ENCODE measurements around the gene C4BPA. TPM values are rescaled to one million over a fixed set of nuclear protein-coding genes. Genes with fewer than 3 reads are reported as not detected.
A peak's percentile ranks its signal among the peaks of the same experiment; 100 is the strongest.

The C4BPA gene
- total and polyA plus RNA-seq, 4 donors: 49.5 to 1,527 (median 1,194) TPM

GRCh38 chr1:207124389-207124788, 20.4 kb downstream of the C4BPA start:
- H3K4me3 ChIP-seq (ENCODE audit: low read depth in 1 of 3, low read length in 3 of 3): no peak overlapping the region
- H3K36me3 ChIP-seq (ENCODE audit: control insufficient read depth in 4 of 4, insufficient read depth in 3 of 4, low read depth in 1 of 4, low read length in 3 of 4): peaks cover 8 to 64% (median 51%) of the 10 kb centered on the region in 4 donors
- no peaks in the 10 kb centered on the region for H3K9me3 ChIP-seq (ENCODE audit: control insufficient read depth in 4 of 4, low read length in 3 of 4)
- H3K9ac ChIP-seq (ENCODE audit: low read depth in 1 of 2, low read length in 2 of 2): no peak overlapping the region
- H3K27ac ChIP-seq (ENCODE audit: low read depth in 1 of 2, low read length in 2 of 2): no peak overlapping the region
- TF ChIP-seq FOXA1 (IDR thresholded peaks at IDR 0.05) (no peak), CTCF (IDR thresholded peaks at IDR 0.05; ENCODE audit: low read depth, low read length, missing input control) (no peak), YY1 (IDR thresholded peaks at IDR 0.05) (no peak), EGR1 (IDR thresholded peaks at IDR 0.05; ENCODE audit: low read depth in 2 of 2) (no peak), MAX (IDR thresholded peaks at IDR 0.05) (no peak), NR2F2 (IDR thresholded peaks at IDR 0.05) (no peak), ZBTB33 (IDR thresholded peaks at IDR 0.05) (no peak), FOXA2 (IDR thresholded peaks at IDR 0.05) (no peak), HNF4G (IDR thresholded peaks at IDR 0.05) (no peak), GABPA (IDR thresholded peaks at IDR 0.05 in 1 of 2, conservative IDR thresholded peaks at IDR 0.05 in 1 of 2) (no peak), REST (IDR thresholded peaks at IDR 0.05) (no peak), JUND (IDR thresholded peaks at IDR 0.05) (no peak), RXRA (IDR thresholded peaks at IDR 0.05) (no peak), TAF1 (conservative IDR thresholded peaks at IDR 0.05) (no peak), SP1 (IDR thresholded peaks at IDR 0.05) (no peak)
- no peak for DNase-seq (ENCODE audit: low spot score)
- 87% methylated on average over 3 of the region's 3 CpGs for WGBS
- H3K27me3 ChIP-seq (ENCODE audit: control insufficient read depth in 4 of 4, insufficient read depth in 4 of 4, low read length in 3 of 4): no peaks in the 10 kb centered on the region
- peaks cover 6 to 17% (median 13%) of the 10 kb centered on the region in 4 donors for H3K4me1 ChIP-seq (ENCODE audit: control insufficient read depth in 4 of 4, insufficient read depth in 4 of 4, low read length in 3 of 4)

- peak overlapping the region; percentile 60 to 86 for H3K27ac ChIP-seq (ENCODE audit: low read depth in 1 of 2, low read length in 2 of 2)
- no peak for DNase-seq (ENCODE audit: low spot score)
- no peaks in the 10 kb centered on the region for H3K9me3 ChIP-seq (ENCODE audit: control insufficient read depth in 4 of 4, low read length in 3 of 4)
- TF ChIP-seq NR2F2 (IDR thresholded peaks at IDR 0.05) (no peak), RAD21 (IDR thresholded peaks at IDR 0.05) (no peak), RXRA (IDR thresholded peaks at IDR 0.05) (peak; percentile 54 to 65), MAX (IDR thresholded peaks at IDR 0.05) (peak; percentile 68), FOXA2 (IDR thresholded peaks at IDR 0.05) (peak; percentile 93), FOXA1 (IDR thresholded peaks at IDR 0.05) (peak; percentile 87), HNF4A (conservative IDR thresholded peaks at IDR 0.05) (peak; percentile 56 to 65), CTCF (IDR thresholded peaks at IDR 0.05; ENCODE audit: low read depth, low read length, missing input control) (no peak), YY1 (IDR thresholded peaks at IDR 0.05) (peak; percentile 40), SP1 (IDR thresholded peaks at IDR 0.05) (peak; percentile 41), ATF3 (IDR thresholded peaks at IDR 0.05) (peak; percentile 63), ZBTB33 (IDR thresholded peaks at IDR 0.05) (peak; percentile 54), EGR1 (IDR thresholded peaks at IDR 0.05; ENCODE audit: low read depth in 2 of 2) (peak in 1 of 2 donors; percentile 54), JUND (IDR thresholded peaks at IDR 0.05) (peak; percentile 93 to 97), TAF1 (conservative IDR thresholded peaks at IDR 0.05) (no peak), HNF4G (IDR thresholded peaks at IDR 0.05) (no peak)
Measured at GRCh38 chr1:207128336-207128921, 24.4 kb downstream of the C4BPA start.

More at GRCh38 chr1:207128336-207128921, 24.4 kb downstream of the C4BPA start:
- peak overlapping the region; percentile 47 to 54 for H3K9ac ChIP-seq (ENCODE audit: low read depth in 1 of 2, low read length in 2 of 2)
- H3K4me3 ChIP-seq (ENCODE audit: low read depth in 1 of 3, low read length in 3 of 3): no peak overlapping the region
- H3K27me3 ChIP-seq (ENCODE audit: control insufficient read depth in 4 of 4, insufficient read depth in 4 of 4, low read length in 3 of 4): no peaks in the 10 kb centered on the region
- H3K4me1 ChIP-seq (ENCODE audit: control insufficient read depth in 4 of 4, insufficient read depth in 4 of 4, low read length in 3 of 4): peaks cover 6 to 19% (median 13%) of the 10 kb centered on the region in 4 donors
- peaks cover 8 to 63% (median 50%) of the 10 kb centered on the region in 4 donors for H3K36me3 ChIP-seq (ENCODE audit: control insufficient read depth in 4 of 4, insufficient read depth in 3 of 4, low read depth in 1 of 4, low read length in 3 of 4)

Data from liver (tissue), 9 donors.